CD4-positive, alpha-beta T cell treated with Interleukin-17A for 4 hours (primary cell): Measurements from ENCODE around the gene PRKCQ.

Experiments used
- DNase-seq: peaks from one replicate; pipeline ENCODE4 v3.0.0-alpha.2; 2020; ENCODE audit warnings: mixed read lengths

PRKCQ gene

GRCh38 chr10:6565588-6565987, 14.5 kb downstream of the PRKCQ start:
- DNase-seq: no peak

GRCh38 chr10:6564367-6564766, 15.7 kb downstream of the PRKCQ start:
- DNase-seq: no peak

- DNase-seq: peak; percentile 37
Measured at GRCh38 chr10:6563731-6564130, 16.3 kb downstream of the PRKCQ start.

DNA sequence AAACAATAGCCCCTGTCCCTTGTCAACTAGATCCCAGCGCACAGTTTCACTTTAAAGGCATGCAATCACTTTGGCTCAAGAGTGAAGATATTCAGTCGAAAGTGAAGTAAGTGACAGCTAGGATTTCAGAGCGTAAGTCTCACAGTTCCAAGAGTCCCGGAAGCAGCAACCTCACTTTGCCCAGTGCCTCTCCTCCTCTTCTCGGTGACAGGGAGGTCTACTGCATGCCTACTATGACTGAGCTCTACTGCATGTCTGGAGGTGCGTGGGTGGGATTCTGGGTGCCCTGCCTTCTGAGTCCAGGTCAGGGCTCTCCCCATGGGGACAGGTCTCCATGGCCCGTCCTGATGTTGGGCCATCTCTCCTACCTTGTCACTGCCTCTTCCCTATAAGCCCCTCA, 17.0 kb downstream of the PRKCQ start:
- peak; percentile 50 for DNase-seq

DNA sequence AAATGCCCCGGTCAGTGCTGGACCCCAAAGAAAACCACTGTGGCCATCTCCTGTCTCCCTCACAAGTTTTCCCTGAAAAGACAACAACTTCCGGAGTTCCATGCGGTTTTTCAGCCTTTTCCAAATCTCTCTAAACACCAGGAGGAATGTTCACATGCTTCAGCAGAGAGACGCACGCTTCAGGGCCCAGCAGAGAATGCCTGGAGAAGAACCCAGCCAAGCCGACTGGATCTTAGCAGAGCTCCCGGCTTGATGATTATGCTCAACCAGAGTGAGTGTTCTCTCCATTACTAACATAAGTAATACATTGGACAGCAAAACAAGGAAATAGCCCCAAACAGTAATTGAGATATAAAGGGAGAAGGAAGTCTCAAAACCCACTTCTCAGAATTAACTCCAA, 17.9 kb downstream of the PRKCQ start:
- DNase-seq: no peak

GRCh38 chr10:6561552-6561951, 18.5 kb downstream of the PRKCQ start:
- DNase-seq: no peak

DNA sequence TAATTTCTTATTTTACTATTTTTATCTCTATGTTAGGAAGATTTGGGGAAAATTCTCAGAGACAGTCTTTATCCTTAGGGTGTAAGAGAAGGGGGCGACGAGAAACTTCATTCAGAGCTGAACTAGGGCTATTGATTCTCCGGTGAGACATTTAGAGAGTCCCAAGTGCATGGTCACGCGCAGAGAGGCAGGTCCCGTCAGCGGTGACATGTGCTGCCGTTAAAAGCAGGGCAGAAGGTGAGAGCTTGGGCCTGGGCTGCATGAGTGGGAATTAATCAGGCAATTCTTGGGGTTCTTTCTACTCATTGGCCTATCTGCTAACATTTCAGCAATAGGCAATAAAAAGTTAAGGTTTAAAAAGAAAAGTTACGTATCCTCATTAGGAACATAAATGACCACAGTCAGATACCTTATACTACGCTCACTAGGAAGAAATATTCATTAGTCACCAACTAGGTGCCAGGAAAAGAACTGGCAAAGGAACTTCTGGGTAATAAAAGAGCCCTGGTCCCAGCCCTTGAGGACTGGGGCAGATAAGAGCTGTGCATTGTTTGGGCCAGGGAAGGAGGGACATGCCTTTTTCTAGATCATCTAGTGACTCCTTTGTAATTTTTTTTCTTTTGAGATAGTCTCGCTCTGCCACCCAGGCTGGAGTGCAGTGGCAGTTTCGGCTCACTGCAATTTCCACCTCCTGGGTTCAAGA, 21.2 kb downstream of the PRKCQ start:
- peak; percentile 46 for DNase-seq

DNA sequence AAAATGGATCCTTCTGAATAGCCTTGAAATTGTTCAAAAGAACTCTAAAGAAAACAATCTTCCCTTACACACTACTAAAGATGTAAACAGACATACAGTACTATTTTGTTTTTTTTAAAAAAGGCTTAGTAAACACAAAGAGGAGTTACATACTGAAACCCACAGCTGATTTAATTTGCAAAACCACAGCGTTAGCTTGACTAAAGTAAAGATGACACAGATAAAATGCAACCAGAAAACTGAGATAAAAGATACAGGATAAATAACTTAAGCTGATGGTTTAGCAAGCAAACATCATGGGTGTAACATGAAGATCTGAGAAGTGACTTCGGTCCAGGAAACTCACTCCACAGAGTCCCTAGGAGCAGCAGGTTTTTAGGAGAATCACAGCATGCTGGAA, 21.8 kb downstream of the PRKCQ start:
- DNase-seq: no peak

DNA sequence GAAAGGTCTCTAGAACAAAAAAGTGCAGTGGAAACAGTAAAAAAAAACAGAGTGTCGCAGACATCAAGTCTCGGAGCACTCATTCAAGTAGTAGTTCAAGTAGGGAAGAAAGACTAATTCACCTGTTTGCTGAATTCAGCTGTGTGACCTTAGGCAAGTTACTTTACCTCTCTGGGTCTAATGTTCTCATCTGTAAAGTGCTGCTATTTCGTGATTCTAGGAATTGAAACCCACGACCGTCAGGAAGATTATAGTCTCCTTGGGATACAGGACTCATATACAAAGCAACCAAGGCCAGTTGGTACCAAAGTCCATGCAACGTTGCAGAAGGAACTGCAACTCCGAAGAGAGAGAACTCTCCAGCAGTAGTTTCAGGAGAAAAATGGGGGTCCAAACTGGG, 26.1 kb downstream of the PRKCQ start:
- DNase-seq: no peak

- DNase-seq: peak; percentile 65
Measured at GRCh38 chr10:6543431-6544005, 36.6 kb downstream of the PRKCQ start.

GRCh38 chr10:6542999-6543430, 37.1 kb downstream of the PRKCQ start:
- peak; percentile 74 for DNase-seq

DNA sequence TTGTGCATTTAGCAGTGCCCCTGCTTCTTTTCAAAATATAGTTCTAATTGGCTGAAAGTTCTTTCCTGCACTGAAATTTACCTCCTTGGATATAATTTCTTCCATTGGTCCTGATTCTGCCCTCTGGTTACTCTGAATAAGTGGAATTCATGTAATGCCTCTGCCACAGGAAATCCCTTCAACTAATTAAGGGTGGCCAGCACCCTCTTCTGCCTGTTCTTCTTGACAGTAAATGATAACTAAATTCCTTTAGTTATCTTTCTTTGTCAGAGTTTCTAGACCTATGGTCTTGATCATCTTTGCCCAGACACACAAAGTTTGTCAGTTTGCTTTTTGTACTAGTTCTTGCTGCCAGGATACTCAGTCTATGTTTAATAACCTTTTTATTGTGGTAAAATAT, 40.2 kb downstream of the PRKCQ start:
- DNase-seq: no peak

DNA sequence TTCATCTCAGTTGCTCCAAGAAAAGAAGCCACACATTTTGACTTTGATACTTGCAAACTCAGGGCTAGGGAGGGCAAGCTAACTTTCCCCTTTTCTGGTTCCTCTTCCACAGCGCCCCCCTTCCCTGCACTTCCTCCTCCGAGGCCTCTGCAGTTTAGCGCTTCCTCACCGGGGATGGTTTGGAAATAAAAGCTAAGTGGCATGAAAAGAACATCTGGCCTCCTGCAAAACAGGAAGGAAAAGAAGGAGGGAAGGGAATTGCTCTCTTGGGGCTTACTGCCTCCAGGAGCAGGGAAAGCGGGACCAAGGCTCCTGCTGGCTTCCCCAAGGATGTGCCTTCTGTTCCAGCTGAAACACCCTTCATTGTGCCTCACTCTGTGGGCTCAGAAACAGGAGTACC, 42.3 kb downstream of the PRKCQ start:
- no peak for DNase-seq

GRCh38 chr10:6536102-6536501, 44.0 kb downstream of the PRKCQ start:
- DNase-seq: no peak

DNA sequence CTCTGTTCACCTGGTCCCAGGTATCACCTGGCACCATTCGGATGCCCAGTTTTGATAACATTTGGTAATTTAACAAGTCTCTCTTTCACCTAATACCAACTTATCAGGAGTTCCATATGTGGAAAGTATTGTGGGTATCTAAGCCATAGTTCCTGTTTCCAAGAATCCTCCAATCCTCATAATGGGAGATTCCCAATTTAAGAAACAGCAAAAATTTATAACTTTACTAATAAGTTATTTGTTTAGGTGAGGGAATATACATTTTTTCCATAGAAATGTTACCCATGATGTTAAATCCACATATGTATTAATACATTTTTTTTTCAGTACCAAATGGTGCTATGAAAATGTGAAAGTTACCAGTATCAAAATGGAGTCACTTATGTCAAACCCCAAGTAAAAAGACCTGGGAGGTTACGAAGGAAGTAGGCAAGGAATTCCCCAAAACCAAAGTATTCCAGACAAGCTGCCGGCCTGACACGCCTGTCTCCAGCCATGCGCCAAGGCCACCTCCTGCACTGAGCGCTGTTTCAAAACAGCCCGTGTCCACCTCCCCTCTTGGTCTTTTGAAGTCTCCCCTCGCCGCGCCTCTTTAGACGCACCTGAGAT, 44.8 kb downstream of the PRKCQ start:
- DNase-seq: no peak

GRCh38 chr10:6532321-6532720, 47.8 kb downstream of the PRKCQ start:
- DNase-seq: no peak

- DNase-seq: peak; percentile 26
Measured at GRCh38 chr10:6530966-6531365, 49.1 kb downstream of the PRKCQ start.

- peak; percentile 87 for DNase-seq
Measured at GRCh38 chr10:6530211-6530840, 49.8 kb downstream of the PRKCQ start.

DNA sequence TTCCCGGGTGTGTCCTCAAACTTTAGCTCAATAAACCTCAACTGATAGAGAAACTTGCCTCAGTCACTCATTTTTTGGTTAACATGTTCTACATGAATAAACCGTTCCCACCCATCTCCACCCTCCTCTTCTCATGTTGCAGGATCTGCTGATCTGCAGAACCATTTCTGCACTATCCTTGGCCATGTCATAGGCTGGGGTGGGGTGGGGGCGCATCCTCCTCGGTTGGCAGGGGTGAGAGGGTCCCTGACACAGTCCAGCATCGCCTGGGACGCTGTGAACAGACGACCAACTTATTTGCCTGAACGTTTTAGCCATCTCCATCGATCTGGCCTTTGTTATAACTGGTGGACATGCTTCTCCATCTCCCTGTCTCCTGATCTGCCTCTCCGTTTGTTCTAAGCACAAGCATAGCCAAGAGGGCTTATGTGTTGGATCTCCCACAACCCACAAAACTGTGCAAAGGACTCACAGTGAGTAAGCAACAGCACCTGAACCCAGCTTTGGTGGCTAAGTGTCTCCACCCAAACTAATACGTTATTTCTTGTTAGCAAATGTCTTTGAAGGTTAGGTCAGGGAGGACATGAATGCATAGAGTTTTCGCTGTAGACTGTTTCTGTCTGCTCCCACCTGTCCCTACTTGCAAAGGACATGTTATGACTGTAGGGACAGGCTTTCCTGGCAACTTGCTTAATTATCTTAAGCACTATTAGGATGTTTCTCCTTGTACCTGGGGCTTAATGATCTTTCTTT, 51.7 kb downstream of the PRKCQ start:
- peak; percentile 40 for DNase-seq

DNA sequence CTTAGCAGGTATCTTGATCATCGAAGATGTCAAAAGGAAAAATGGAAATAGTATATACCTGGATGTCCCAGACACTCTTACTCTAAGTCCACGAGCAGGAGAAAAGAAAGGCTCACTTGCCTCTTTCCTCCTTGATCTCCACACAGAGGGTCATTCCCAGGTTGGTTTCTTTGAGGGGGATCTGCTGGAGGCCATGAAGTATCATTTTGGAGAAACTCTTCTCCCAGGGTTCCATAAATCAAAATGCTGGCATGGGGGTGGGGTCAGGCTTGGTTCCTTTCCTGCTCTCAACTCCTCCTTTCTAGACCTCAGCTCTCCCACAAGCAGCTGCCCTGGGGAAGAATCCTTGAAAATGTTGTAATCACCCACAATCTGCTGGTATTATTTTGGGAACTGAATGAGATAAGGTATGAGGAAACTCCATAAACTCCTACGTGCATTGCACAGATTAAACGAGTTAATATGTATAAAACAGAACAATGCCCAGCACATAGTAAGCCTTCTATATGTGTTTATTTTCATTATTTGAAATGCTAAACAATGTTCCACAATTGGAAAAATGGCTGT, 54.4 kb downstream of the PRKCQ start:
- no peak for DNase-seq

DNA sequence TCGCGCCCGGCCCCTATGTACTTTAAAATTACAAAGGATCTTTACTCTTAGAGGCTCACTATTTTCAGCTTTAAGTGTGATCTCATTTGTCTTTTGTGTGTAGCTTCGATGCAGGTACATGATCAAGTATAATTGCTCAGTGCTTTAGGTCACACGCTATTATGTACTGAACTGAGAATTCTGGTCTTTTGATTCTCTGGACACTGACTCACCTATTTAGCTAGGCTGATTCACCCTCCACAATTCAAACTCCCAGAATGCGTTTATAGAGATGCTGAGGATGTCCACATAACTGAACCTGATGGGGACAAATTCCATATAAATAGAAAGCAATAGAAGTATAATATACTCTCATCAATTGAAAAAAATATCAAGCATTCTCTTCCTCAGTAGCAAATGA, 57.8 kb downstream of the PRKCQ start:
- no peak for DNase-seq

- no peak for DNase-seq
Measured at GRCh38 chr10:6520138-6520537, 59.9 kb downstream of the PRKCQ start.
